ENCODE data around the gene ALG14.

- no peak for TF ChIP-seq EZH2 (IDR thresholded peaks at IDR 0.05; ENCODE audit: borderline replicate concordance, low read depth, low read length, severe bottlenecking)
- TF ChIP-seq, protein P1, sequence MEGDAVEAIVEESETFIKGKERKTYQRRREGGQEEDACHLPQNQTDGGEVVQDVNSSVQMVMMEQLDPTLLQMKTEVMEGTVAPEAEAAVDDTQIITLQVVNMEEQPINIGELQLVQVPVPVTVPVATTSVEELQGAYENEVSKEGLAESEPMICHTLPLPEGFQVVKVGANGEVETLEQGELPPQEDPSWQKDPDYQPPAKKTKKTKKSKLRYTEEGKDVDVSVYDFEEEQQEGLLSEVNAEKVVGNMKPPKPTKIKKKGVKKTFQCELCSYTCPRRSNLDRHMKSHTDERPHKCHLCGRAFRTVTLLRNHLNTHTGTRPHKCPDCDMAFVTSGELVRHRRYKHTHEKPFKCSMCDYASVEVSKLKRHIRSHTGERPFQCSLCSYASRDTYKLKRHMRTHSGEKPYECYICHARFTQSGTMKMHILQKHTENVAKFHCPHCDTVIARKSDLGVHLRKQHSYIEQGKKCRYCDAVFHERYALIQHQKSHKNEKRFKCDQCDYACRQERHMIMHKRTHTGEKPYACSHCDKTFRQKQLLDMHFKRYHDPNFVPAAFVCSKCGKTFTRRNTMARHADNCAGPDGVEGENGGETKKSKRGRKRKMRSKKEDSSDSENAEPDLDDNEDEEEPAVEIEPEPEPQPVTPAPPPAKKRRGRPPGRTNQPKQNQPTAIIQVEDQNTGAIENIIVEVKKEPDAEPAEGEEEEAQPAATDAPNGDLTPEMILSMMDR (IDR thresholded peaks at IDR 0.05; ENCODE audit: borderline replicate concordance, extremely low read depth, low read length, poor library complexity, severe bottlenecking) = no peak
Observed at GRCh38 chr1:95022644-95022926, 50.2 kb downstream of the ALG14 start.

All from DND-41 (cell line).